DOHH2 (cell line): ENCODE measurements around the gene ZBTB7C.

ENCODE experiments used
- H3F3A ChIP-seq: fragments of 200-600 bp; sonication (generic), shearing (Covaris generic); 2 replicates; pipeline ENCODE4 v1.6.0; 2016; ENCODE audit warnings: antibody characterized with exemption, mild to moderate bottlenecking; ENCODE audit not compliant: control insufficient read depth, insufficient read depth
- H3K27ac ChIP-seq: fragments of 200-600 bp; sonication (generic); 2 replicates; pipeline ENCODE4 v1.5.1; 2014; ENCODE audit warnings: low read depth, mild to moderate bottlenecking, low read length, moderate library complexity
- H3K27me3 ChIP-seq: fragments of 200-600 bp; sonication (generic); 2 replicates; pipeline ENCODE4 v1.6.1; 2014; ENCODE audit warnings: mild to moderate bottlenecking, low read length, mixed read lengths; ENCODE audit not compliant: control insufficient read depth
- H3K36me3 ChIP-seq: fragments of 200-600 bp; sonication (generic); 2 replicates; pipeline ENCODE4 v1.6.1; 2014; ENCODE audit warnings: mild to moderate bottlenecking, low read length, moderate library complexity, mixed read lengths; ENCODE audit not compliant: control insufficient read depth
- H3K4me1 ChIP-seq: fragments of 200-600 bp; sonication (generic); 2 replicates; pipeline ENCODE4 v1.6.1; 2014; ENCODE audit warnings: mild to moderate bottlenecking, low read length, mixed read lengths; ENCODE audit not compliant: control insufficient read depth
- H3K4me2 ChIP-seq: fragments of 200-600 bp; sonication (generic); 2 replicates; pipeline ENCODE4 v1.6.0; 2014; ENCODE audit warnings: mild to moderate bottlenecking, low read length, moderate library complexity
- H3K4me3 ChIP-seq: fragments of 200-600 bp; sonication (generic); 2 replicates; pipeline ENCODE4 v1.5.1; 2014; ENCODE audit warnings: mild to moderate bottlenecking, low read length, mixed read lengths
- H3K79me2 ChIP-seq: fragments of 200-600 bp; sonication (generic); 2 replicates; pipeline ENCODE4 v1.6.1; 2014; ENCODE audit warnings: mild to moderate bottlenecking, low read length, mixed read lengths; ENCODE audit not compliant: control insufficient read depth
- H3K9me2 ChIP-seq: fragments of 200-600 bp; sonication (generic); replicated peaks from 2 replicates; pipeline ENCODE4 v1.6.1; 2014; ENCODE audit warnings: mild to moderate bottlenecking, low read length, mixed read lengths; ENCODE audit not compliant: control insufficient read depth
- H3K9me3 ChIP-seq: fragments of 200-600 bp; sonication (generic); 2 replicates; pipeline ENCODE4 v1.6.1; 2014; ENCODE audit warnings: antibody characterized with exemption, low read length, mixed read lengths; ENCODE audit not compliant: control insufficient read depth, insufficient read depth
- H4K20me1 ChIP-seq: fragments of 200-600 bp; sonication (generic); 2 replicates; pipeline ENCODE4 v1.6.0; 2014; ENCODE audit warnings: low read depth, mild to moderate bottlenecking, antibody characterized with exemption, low read length, moderate library complexity; ENCODE audit not compliant: control insufficient read depth, insufficient read depth
- EZH2phosphoT487 ChIP-seq: fragments of 200-600 bp; sonication (generic); IDR thresholded peaks from 2 replicates; pipeline ENCODE4 v1.6.1; 2017; ENCODE audit warnings: borderline replicate concordance, mild to moderate bottlenecking, antibody characterized with exemption, low read length, moderate library complexity, mixed read lengths
- TF ChIP-seq, protein P1 (sequence below): fragments of 200-600 bp; sonication (generic); IDR thresholded peaks from one replicate; pipeline ENCODE4 v1.5.1; 2014; ENCODE audit warnings: antibody characterized with exemption, mild to moderate bottlenecking, low read depth, low read length; ENCODE audit not compliant: poor library complexity, severe bottlenecking

Gene ZBTB7C

DNA sequence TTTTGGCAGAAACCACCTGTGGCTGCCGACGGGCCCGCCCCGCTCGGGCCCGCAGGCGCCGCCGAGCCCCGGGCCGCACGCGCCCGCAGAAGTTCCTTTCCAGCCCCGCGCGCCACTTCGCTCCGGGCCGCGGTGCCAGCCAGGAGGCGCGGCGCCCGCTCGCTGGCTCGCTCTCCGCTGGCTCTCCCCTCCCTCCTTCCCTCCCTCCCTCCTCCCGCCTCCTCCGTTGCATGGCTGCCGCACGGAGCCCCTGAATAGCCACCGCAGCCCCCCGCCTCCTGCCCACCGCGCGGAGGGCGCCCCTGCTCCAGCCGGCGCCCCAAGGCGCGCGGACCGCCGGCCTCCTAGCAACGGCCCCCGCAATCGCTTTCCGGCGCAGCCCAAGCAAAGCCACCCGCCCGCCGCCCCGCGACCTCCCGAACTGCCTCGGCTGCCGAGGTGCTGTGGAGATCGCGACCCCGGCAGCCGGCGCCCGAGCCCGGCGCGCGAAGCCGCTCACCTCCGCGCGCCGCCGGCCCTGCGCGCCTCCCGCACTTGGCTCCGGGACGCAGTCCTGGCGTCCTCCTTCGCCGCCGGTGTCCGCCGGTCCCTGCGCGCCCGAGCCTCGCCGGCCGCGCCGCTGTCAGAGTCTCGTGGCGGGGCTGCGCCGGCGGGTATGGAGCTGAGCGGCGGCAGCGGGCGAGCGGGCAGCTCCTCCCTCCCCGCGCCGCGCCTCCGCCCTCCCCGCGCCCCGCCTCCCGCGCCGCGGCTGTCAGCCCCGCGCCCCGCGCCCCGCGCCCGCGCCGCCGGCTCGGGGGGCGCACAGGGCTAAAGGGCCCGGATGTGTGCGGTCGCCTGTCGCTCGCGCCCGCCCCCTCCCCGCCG is at the start of gene ZBTB7C:
Gene ZBTB7C, minus strand, starts transcription at position 657 of the 864 bp plus-strand sequence.
- no peaks in the 10 kb centered on the region for H4K20me1 ChIP-seq
- no peaks in the 10 kb centered on the region for H3K9me2 ChIP-seq
- H3K4me1 ChIP-seq: peaks cover 5% of the 10 kb centered on the region; the same call in 1 of the 2 replicates
- no peaks in the 10 kb centered on the region for H3K9me3 ChIP-seq
- H3K27me3 ChIP-seq: peaks cover 59% of the 10 kb centered on the region
- no peaks in the 10 kb centered on the region for H3F3A ChIP-seq
- H3K4me2 ChIP-seq: peak within 1 kb of the TSS; percentile 75
- TF ChIP-seq, protein P1, sequence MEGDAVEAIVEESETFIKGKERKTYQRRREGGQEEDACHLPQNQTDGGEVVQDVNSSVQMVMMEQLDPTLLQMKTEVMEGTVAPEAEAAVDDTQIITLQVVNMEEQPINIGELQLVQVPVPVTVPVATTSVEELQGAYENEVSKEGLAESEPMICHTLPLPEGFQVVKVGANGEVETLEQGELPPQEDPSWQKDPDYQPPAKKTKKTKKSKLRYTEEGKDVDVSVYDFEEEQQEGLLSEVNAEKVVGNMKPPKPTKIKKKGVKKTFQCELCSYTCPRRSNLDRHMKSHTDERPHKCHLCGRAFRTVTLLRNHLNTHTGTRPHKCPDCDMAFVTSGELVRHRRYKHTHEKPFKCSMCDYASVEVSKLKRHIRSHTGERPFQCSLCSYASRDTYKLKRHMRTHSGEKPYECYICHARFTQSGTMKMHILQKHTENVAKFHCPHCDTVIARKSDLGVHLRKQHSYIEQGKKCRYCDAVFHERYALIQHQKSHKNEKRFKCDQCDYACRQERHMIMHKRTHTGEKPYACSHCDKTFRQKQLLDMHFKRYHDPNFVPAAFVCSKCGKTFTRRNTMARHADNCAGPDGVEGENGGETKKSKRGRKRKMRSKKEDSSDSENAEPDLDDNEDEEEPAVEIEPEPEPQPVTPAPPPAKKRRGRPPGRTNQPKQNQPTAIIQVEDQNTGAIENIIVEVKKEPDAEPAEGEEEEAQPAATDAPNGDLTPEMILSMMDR: no peak
- TF ChIP-seq EZH2phosphoT487: no peak
- no peak within 1 kb of the TSS for H3K27ac ChIP-seq
- H3K79me2 ChIP-seq: no peaks in the 10 kb centered on the region
- peak within 1 kb of the TSS; percentile 66 for H3K4me3 ChIP-seq
- no peaks in the 10 kb centered on the region for H3K36me3 ChIP-seq

GRCh38 chr18:48456838-48457237 is 47.7 kb upstream of the ZBTB7C start:
- peaks cover 22% of the 10 kb centered on the region for H3K27me3 ChIP-seq
- TF ChIP-seq EZH2phosphoT487: no peak
- TF ChIP-seq, protein P1: no peak
- H3K4me2 ChIP-seq: no peak overlapping the region
- H4K20me1 ChIP-seq: no peaks in the 10 kb centered on the region
- H3K4me3 ChIP-seq: no peak overlapping the region
- H3F3A ChIP-seq: no peaks in the 10 kb centered on the region
- H3K4me1 ChIP-seq: no peaks in the 10 kb centered on the region
- H3K9me2 ChIP-seq: no peaks in the 10 kb centered on the region
- no peak overlapping the region for H3K27ac ChIP-seq
- H3K9me3 ChIP-seq: no peaks in the 10 kb centered on the region
- no peaks in the 10 kb centered on the region for H3K36me3 ChIP-seq
- no peaks in the 10 kb centered on the region for H3K79me2 ChIP-seq

DNA sequence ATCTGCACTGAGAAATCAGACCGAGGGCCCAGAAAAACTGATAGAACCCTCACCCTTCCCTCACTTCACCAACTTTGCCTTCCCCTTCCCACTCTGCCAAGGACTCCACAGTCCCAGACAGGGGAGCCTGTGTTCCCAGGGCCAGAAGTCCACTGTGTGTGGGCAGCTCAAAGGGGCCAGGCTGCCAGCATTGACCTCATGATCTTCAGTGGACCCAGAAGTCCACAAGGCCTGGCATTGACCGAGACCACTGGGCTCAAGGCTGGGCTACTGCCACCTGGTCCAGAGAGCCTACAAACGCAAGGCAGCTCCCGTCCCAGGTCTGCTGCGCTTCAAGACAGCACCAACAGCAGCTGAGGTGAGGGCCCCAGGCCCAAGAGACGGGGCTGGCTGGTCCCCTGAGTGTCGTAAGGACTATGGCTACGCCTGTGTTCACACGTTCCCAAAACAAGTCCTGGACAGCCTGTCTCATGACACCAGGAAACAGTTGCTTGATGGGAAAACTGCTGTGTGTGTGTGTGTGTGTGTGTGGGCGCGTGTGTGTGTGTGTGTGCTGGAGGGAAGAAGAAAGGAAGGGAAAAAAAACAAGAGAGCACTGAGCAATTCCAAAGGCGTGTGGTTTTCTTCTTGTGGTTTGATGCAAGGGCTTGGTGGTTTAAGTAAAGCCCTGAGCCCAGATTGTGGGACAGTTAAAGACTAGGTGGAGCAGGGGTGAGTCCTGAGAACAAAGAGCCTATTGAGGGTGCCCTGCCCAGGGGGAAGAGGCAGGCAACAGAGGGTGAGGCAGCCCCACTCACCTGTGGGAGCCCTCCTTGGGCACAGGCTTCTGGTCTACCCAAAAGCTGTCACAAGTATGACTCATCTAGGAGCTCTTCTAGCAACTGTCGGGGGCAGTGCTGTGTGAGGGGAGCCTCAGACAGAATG is 46.6 kb upstream of the ZBTB7C start:
- H3F3A ChIP-seq: no peaks in the 10 kb centered on the region

More for the DNA sequence above, 46.6 kb upstream of the ZBTB7C start:
- Histone ChIP-seq H3K4me2 (no peak overlapping the region), H4K20me1 (no peaks in the 10 kb centered on the region), H3K4me1 (no peaks in the 10 kb centered on the region), H3K27me3 (peaks cover 22% of the 10 kb centered on the region), H3K36me3 (no peaks in the 10 kb centered on the region), H3K27ac (no peak overlapping the region), H3K4me3 (no peak overlapping the region), H3K9me3 (no peaks in the 10 kb centered on the region), H3K9me2 (no peaks in the 10 kb centered on the region), H3K79me2 (no peaks in the 10 kb centered on the region)
- no peak for TF ChIP-seq EZH2phosphoT487
- TF ChIP-seq, protein P1: no peak
